K562 (cell line): ENCODE measurements around the gene TRPV6. TPM values are rescaled to one million over a fixed set of nuclear protein-coding genes. Genes with fewer than 3 reads are reported as not detected.

Experiments used
- ATF4 ChIP-seq: fragments of 450-650 bp; formaldehyde crosslinking; IDR thresholded peaks from 2 replicates; pipeline ENCODE4 v1.4.0; 2022; ENCODE audit warnings: mild to moderate bottlenecking, moderate library complexity
- E4F1 ChIP-seq: fragments of 250-450 bp; sonication (Bioruptor Pico); IDR thresholded peaks from 2 replicates; pipeline ENCODE4 v1.5.0; 2021; ENCODE audit warnings: mild to moderate bottlenecking, borderline replicate concordance
- FIP1L1 ChIP-seq: fragments of 200-400 bp; formaldehyde crosslinking; IDR thresholded peaks from 2 replicates; pipeline ENCODE4 v1.6.1; 2018; ENCODE audit warnings: mild to moderate bottlenecking, low read depth, low read length; ENCODE audit not compliant: poor library complexity, severe bottlenecking
- HNRNPLL ChIP-seq: fragments of 200-400 bp; formaldehyde crosslinking; IDR thresholded peaks from 2 replicates; pipeline ENCODE4 v1.6.1; 2017; ENCODE audit warnings: low read length, low read depth, mild to moderate bottlenecking; ENCODE audit not compliant: poor library complexity, severe bottlenecking
- HNRNPUL1 ChIP-seq: fragments of 200-400 bp; formaldehyde crosslinking; IDR thresholded peaks from 2 replicates; pipeline ENCODE4 v1.6.1; 2017; ENCODE audit warnings: low read length
- IRF2 ChIP-seq: sonication (generic); formaldehyde crosslinking; IDR thresholded peaks from 2 replicates; pipeline ENCODE4 v1.8.1; 2022; ENCODE audit warnings: mild to moderate bottlenecking, missing genetic modification reagents
- JUNB ChIP-seq: fragments of 450-650 bp; formaldehyde crosslinking; conservative IDR thresholded peaks from 2 replicates; pipeline ENCODE4 v1.4.0; 2020; ENCODE audit warnings: mild to moderate bottlenecking
- MED1 ChIP-seq: sonication (generic); formaldehyde crosslinking; IDR thresholded peaks from 2 replicates; pipeline ENCODE4 v1.8.1; 2023; ENCODE audit warnings: missing genetic modification reagents, borderline replicate concordance
- MNT ChIP-seq, 2 experiments: fragments of 450-650 bp; conservative IDR thresholded peaks; 2 replicates each; pipeline ENCODE4 v1.6.1; 2017; ENCODE audit warnings: mild to moderate bottlenecking in 2 of 2, moderate library complexity in 2 of 2
- POLR2B ChIP-seq: fragments of 450-650 bp; IDR thresholded peaks from 2 replicates; pipeline ENCODE4 v1.6.1; 2018; ENCODE audit warnings: low read depth; ENCODE audit not compliant: partially characterized antibody
- RBM25 ChIP-seq: fragments of 200-400 bp; formaldehyde crosslinking; IDR thresholded peaks from 2 replicates; pipeline ENCODE4 v1.6.1; 2018; ENCODE audit warnings: low read length, low read depth, moderate library complexity; ENCODE audit not compliant: severe bottlenecking
- U2AF1 ChIP-seq: fragments of 200-400 bp; formaldehyde crosslinking; optimal IDR thresholded peaks from 2 replicates; pipeline ENCODE3; 2017; ENCODE audit warnings: mild to moderate bottlenecking, low read depth, low read length, moderate library complexity
- YBX1 ChIP-seq: fragments of 450-650 bp; IDR thresholded peaks from 2 replicates; pipeline ENCODE4 v1.7.1; 2016; ENCODE audit warnings: mild to moderate bottlenecking
- ZNF24 ChIP-seq: fragments of 450-650 bp; IDR thresholded peaks from 2 replicates; pipeline ENCODE4 v1.6.1; 2016
- ZNF277 ChIP-seq: fragments of 250-450 bp; sonication (Bioruptor Pico); IDR thresholded peaks from 2 replicates; pipeline ENCODE4 v1.8.0; 2022; ENCODE audit warnings: inconsistent platforms, mild to moderate bottlenecking, moderate library complexity, borderline replicate concordance
- ZNF282 ChIP-seq: sonication (generic); formaldehyde crosslinking; IDR thresholded peaks from 2 replicates; pipeline ENCODE4 v1.8.1; 2023; ENCODE audit warnings: missing genetic modification reagents
- ZNF655 ChIP-seq: fragments of 250-450 bp; sonication (Bioruptor Pico); IDR thresholded peaks from 2 replicates; pipeline ENCODE4 v1.5.0; 2021
- ZNF830 ChIP-seq: fragments of 250-450 bp; sonication (Bioruptor Pico); IDR thresholded peaks from 2 replicates; pipeline ENCODE4 v1.5.0; 2021; ENCODE audit warnings: mild to moderate bottlenecking
- polyA plus RNA-seq, 8 experiments: library from polyadenylated mRNA; depleted of rRNA in 4 of 8; stranded (reverse) in 5 of 8; unstranded in 3 of 8; fragments of >200 nt; fragmentation: Nextera tagmentation in 2 of 8; fragmentation: Illumina TruSeq in 1 of 8; extraction: Ambion mirVana in 2 of 8; extraction: Trizol in 1 of 8; gene quantifications; 2 replicates each; pipeline versions ENCODE4 v1.2.1 to v1.2.3, GENCODE V29; 2011 to 2014; ENCODE audit warnings: inconsistent platforms in 1 of 8, missing spikeins in 1 of 8
- total RNA-seq, 7 experiments: library from RNA; depleted of rRNA in 6 of 7; stranded (reverse); fragments of >200 nt in 6 of 7; fragmentation: Illumina TruSeq in 2 of 7; extraction: Trizol in 2 of 7; gene quantifications; 2 replicates each; pipeline versions ENCODE4 v1.2.1 to v1.2.3, GENCODE V29; 2011 to 2021; ENCODE audit warnings: low replicate concordance in 1 of 7

The TRPV6 gene
- total and polyA plus RNA-seq, 9 of the 15 experiments (the other 6 are each of a cell fraction or from before 2014, with no cell fraction given), result 0.04 to 0.36 (median 0.11) TPM

GRCh38 chr7:142855114-142855743 is 30.3 kb downstream of the TRPV6 start (continued):
- TF ChIP-seq IRF2 (CRISPR knock-in tag) (no peak), FIP1L1 (peak; percentile 52), POLR2B (no peak), ZNF282 (CRISPR knock-in tag) (0 out of 2 replicates have a peak, but pooled peaks have one; percentile 1), RBM25 (no peak), MED1 (CRISPR knock-in tag) (no peak), E4F1 (no peak), ZNF277 (CRISPR knock-in tag) (no peak), ZNF830 (CRISPR knock-in tag) (no peak), ZNF655 (CRISPR knock-in tag) (no peak), ZNF24 (no peak), MNT (conservative IDR thresholded peaks at IDR 0.05) (no peak), HNRNPUL1 (no peak), YBX1 (no peak), JUNB (CRISPR knock-in tag) (no peak), U2AF1 (peak; percentile 21), ATF4 (CRISPR knock-in tag) (no peak), HNRNPLL (no peak)
